ENCODE measurements around the gene CENPN.
A peak's percentile ranks its signal among the peaks of the same experiment; 100 is the strongest.

CENPN gene

DNA sequence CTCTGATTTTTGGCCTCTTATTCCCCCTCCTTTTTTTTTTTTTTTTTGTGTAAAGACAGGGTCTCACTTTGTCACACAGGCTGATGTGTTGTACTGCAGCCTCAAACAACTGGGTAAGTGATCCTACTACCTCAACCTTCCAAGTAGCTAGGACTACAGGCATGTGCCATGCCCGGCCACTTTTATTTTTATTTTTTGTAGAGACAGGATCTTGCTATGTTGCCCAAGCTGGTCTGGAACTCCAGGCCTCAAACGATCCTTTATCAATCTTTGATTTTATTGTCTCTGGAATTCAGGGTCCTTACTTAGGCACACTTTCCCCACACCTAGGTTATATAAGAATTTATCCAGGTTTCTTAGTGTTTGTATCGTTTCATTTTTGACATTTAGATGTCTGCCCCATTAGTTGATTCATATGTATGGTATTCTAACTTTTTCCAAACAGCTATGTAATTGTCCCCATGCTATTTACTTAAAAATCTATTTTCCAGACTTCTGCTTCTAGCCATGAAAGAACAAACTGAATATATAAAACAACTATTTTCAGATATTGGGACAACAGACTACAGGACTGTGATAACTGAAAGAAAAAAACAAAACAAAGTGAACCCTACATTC lies 14.2 kb upstream of the CENPN start:
- no peak for DNase-seq

DNA sequence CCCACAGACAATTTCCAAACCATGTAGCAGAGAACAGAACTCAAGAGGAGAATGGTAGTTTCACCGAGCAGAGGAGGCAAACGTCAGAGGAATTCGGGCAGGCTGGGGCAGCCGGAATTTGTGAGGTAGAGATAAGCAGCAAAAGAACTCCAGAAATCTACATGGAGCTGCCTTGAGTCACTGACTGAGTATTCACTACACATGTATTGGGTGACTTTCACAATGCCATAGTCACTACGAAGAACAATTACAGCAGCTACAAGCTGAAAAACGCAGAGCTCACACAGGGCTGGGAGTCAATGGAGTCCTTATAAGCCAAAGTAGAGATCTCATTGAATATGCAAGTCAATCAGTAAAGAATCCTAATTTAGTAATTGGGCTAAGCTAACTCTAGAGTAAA lies 13.7 kb upstream of the CENPN start:
- DNase-seq = no peak

DNA sequence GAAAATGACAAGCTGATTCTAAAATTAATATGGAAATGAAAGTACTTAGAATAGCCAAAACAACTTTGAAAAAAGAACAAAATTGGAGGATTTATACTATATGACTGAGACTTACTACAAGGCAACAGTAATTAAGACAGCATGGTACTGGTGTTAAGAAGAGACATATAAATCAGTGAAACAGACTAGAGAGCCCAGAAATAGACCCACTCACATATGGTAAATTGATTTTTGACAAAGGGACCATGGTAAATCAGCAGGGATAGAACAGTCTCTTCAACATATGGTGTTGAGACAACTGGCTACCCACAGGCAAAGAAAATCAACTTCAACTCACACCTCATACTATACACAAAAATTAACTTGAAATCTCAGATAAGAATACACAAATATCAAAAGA lies 13.2 kb upstream of the CENPN start:
- DNase-seq = no peak

DNA sequence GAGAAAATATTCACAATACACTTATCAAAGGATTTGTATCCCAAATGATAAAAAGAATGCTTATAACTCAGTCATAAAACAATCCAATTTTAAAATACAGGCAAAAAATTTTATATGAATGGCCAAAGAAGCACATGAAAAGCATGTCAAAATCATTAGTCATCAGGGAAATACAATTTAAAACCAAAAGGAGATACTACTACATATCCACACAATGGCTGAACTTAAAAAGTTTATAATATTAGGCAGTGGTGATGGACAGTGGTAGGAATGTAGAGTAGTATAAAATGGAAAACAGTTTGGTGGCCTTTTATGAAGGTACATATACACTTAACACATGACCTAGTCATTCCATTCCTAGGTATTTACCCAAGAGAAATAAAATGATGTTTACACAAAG lies 12.6 kb upstream of the CENPN start:
- no peak for DNase-seq

DNA sequence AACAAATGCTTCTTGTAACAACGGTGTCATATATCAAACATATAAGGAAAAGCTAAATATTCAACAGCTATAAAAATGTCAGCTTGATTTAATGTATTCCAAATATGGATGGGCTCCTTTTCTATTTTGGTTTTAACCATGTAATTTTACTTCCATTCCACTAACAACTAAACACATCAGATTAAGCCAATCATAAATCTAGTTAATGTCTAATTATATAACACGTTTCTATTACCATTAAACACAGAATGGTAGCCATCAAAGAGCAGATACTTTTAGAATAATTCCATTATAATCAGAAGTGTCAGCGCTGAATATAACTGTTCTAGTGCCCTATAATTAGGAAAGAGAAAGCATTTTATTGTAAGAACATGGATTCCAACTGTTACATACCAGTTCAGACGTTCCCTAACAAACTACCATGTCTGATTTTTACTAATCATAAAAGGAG lies 10.3 kb upstream of the CENPN start:
- no peak for DNase-seq

DNA sequence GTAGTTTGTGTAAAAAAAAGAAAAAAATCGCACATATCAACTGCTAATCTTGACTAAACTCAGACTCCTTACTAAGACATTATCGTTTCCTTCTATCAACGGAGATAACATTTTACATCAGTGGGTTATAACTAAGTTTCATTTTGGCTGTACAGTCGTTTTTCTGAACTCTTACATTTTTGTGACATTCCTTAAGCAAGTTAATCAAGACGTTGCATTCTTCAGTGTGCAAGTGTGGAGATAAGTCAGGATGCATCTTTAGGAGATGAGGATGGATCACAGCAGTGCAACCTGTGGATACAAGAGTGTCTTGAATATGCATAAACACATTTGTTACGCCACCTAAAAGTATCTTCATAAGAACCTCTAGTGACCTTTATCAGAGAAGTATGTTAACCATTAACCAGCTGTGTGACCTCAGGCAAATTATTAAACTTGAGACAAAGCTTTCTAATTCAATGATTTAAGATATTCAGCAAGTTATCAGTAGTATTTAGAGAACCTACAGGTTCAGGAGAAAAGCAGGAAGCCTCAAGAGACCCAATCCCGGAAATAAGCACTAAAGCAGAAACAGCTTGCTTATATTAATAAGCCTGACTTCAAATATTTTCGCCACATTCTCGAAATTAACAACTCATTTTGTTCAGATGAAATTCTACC lies 9.7 kb upstream of the CENPN start:
- DNase-seq = no peak

DNA sequence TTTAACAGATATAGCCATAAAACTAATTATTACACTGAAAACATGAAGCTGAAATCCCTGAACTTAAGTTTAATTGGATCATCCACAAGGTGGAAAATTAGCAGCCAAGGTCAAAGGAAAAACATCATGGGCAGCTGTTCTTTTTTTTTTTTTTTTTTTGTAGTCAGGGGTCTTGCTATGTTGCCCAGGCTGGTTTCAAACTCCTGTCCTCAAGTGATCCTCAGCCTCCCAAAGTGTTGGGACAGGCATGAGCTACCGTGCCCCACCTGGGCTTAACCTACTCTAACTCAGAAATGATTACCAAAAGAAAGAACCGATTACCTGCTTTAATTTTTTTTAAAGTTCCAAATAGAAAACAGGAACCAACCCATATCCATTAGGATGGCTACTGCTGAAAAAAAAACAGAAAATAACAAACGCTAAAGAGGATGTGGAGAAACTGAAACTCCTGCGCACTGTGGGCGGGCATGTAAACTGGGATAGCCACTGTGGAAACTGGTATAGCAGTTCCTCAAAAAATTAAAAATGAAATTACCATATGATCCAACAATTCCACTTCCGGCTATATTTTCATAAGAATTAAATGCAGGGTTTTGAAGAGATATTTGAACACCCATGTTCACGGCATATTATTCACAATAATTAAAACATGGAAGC lies 8.9 kb upstream of the CENPN start:
- DNase-seq = no peak

DNA sequence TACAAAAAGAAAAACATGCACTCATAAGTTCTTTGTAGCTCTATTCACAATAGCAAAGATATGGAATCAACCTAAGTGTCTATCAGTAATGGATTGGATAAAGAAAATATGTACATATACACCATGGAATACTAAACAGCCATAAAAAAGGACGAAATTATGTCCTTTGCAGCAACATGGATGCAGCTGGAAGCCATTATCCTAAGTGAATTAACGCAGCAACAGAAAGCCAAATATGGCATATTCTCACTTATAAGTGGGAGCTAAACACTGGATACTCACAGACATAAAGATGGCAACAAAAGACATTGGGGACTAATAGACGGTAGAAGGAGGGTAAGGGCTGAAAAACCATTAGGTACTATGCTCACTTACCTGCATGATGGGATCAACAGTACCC lies 6.1 kb upstream of the CENPN start:
- DNase-seq = no peak

DNA sequence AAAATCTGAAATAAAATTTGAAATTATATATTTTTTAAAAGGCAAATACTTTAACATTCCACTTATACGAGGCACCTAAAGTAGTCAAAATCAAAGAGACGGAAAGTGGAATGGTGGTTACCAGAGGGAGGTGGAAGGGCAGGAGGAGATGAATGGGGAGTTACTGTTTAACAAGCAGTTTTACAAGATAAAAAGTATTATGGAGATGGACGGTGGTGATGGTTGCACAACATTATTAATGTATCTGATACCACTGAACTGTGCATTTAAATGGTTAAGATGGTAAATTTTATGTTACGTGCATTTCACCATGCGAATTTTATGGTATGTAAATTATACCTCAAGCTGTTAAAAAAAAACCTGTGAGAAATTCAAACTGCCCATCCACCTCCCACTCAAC lies 5.7 kb upstream of the CENPN start:
- DNase-seq = no peak

DNA sequence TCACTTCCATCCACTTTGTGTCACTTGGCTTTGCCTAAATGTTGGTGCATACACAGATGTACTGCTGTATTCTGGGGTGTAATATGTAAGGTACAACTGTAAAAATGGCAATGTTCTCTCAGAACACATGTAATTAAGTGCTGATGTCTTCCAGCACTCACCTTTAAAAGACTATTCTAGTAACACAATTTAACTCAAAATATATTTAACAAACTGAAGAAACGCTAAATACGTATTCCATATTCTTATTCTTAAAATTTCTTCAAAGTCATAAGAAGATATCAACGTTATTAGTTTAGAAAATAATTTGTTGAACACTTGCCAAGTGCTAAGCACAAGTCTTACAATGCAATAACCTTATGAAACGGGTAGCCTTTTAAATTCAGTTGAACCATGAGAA lies 4.0 kb upstream of the CENPN start:
- DNase-seq = no peak

DNA sequence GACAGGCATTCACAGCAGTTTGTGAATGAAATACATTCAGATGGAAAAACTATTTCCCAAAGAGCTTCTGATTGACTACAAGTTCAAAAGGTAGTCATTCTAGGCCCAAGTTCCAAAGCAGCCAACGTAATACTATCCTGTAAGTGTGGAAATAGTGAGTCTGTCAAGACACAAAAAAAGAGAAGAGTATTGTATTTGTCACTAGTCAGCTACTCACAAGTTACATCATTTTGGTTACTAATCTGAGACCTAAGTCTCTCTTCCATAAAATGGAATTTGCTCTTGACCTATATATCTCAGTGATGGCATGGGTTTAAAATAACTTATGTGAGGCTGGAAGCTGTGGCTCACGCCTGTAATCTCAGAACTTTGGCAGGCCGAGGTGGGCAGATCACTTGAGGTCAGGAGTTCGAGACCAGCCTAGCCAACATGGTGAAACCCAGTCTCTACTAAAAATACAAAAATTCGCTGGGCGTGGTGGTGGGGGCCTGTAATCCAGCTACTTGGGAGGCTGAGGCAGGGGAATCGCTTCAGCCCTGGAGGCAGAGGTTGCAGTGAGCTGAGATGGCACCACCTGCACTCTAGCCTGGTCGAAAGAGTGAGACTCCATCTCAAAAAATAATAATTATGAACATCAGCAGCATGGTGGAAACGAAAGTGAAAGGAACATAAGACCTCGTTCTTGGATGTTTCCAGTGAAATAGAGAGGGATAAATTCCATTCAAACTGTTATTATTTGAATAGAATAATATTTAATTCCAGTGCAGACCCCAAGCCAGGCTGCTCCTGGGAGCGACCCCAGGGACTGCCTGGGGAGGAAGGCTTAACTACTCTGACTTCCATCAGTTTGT lies 3.2 kb upstream of the CENPN start:
- DNase-seq = peak; percentile 39

DNA sequence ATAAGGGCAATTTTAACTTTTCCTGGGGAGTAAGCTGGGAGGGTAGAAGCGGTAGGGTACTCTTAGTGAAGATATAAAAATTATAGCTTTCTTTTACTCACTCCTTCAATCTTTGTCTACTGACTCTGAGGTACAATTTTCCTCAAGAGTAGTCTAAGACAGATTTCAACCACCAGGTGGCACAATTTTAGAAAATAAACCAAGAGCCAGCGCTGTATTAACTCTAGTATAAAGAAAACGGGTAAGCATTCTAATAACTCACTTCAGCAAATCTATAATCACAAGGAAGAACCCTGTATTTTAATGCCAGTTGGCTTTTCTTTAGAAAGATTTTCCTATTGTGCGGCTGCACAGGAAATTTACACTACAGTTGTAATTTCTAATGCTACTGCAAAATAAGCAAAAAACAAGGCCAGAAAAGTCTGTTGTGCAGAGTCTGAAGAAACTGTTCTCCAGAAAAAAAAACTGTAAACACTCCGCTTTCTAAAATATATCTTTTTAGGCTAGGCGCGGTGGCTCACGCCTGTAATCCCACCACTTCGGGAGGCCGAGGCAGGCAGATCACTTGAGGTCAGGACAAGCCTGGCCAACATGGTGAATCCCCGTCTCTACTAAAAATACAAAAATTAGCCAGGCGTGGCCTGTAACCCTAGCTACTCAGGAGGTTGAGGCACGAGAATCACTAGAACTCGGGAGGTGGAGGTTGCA lies 2.2 kb upstream of the CENPN start:
- peak; percentile 12 for DNase-seq

DNA sequence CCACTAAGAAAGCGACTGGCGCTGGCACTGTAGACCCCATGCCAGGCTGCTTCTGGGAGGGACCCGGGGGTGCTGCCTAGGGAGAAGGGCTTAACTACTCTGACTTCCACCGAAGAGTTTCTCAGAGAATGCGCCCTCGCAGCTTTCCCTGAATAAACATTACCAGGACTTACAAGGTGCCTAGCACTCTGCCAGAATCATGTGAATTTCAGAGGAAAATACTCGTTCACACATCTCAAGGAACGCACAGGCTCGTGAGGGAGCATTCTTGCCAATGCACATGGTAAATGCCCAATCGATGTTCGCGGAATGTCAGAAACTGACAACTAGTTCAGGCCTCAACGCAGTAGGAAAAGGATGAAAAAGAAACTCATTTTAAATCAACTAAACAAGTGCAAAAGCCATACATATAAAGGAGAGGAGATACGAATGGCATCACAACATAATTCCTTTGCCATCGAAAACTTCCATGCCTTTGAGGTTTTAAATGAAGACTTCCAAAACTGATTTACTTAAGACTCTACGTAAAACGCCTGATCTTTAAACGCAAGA lies 1.3 kb upstream of the CENPN start:
- no peak for DNase-seq

DNA sequence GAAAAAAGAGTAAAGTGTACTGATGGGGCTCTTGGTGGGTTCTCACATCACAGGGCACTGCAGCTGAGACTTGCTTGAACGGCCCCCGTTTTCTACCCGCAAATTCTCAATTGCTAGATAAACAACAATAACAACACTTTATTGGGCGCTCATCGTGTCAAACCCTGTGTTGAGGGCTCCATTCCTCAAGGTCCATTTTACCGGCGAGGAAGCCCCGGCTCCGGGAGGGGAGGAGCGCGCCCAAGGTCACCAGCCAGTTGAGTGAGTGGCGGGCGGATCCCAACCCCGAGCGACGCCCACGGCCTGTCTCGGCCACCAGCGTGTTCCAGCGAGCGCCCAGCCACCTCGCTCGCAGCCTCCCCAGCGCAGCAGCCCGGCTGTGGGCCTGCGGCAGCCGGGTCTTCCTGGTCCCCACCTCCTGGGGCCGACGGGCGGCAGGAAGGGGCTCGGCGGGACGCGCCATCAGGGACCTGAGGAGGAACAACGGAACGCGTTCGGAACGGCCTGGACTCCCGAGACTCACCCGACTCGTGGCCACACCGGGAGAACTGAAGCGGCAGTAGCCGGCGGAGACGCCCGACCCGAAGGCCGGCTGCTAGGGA lies 702 bp upstream of the CENPN start:
- DNase-seq = peak; percentile 84

DNA sequence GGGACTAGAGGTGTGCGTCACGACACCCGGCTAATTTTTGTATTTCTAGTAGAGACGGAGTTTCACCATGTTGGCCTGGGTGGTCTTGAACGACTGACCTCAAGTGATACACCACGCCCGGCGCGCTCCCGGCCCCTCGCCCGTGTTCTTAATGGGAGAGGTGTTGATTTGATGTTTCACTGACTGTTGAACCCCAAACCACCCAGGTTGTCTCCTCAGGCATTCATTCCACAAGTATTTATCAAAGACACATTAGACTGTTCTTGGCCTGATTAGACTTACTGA lies 1.4 kb downstream of the CENPN start:
- DNase-seq = no peak

DNA sequence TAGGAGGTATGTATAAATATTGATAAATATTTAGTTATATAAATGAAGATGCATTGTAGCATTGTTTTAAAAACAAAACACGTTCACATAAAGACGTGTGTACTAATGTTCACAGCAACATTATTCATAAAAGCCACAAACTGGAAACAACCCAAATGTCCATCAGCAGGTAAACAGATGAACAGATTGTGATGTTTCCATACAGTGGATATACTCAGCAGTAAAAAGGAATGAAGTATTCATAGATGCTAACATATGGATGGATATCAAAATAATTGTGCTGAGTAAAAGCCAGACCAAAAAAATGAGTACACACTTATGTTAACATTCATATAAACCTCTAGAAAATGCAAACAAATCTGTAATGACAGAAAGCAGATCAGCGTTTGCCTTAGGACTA lies 6.0 kb downstream of the CENPN start:
- DNase-seq = no peak

DNA sequence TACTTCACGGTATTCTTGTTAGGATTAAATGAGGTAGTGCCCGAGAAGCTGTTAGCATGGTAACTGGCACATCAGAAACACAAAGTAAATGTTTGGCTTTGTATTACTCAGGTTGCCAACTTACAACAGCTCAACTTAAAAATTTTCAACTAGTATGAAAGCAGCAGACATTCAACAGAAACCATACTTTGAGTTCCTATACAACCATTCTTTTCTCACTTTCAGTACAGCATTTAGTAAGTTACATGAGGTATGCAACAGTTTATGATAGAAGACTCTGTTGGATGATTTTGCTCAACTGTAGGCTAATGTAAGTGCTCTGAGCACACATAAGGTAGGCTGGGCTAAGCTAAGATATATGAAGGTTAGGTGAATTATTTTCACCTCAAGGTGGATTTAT lies 7.7 kb downstream of the CENPN start:
- no peak for DNase-seq

DNA sequence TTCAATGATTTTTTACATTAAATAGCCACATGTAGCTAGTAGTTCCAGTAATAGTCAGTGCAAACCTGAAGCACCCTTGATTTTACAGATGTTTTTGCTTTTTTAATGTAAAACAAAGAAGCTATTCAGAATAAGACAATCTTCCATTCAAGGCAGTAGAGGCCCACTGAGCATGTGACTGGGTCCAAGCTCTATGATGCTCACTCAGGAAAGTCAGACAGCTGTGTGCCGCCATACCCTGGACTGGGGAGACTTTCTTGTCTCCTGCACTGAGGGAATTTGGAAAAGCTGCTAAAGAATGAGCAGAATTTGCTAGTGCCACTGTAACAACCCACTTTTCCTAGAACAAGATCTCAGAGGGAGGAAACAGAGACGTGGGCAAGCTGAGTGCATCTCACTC lies 11.5 kb downstream of the CENPN start:
- DNase-seq = no peak

DNA sequence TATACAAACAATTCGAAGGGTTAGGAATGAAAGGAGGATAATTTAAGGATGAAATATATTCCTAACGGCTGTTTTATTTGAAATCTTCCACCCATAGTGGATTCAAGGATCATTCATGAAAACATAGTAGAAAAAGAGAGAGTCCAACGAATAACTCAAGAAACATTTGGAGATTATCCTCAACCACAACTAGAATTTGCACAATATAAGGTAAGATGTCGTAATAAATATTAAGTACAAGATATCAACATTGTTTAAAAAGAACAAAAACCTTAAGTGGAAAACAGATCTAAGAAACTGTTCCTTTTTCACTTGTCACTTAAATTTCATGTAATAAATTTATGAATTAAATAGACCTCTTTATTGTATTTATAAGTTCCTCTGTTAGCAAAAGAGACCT lies 19.4 kb downstream of the CENPN start:
- no peak for DNase-seq

DNA sequence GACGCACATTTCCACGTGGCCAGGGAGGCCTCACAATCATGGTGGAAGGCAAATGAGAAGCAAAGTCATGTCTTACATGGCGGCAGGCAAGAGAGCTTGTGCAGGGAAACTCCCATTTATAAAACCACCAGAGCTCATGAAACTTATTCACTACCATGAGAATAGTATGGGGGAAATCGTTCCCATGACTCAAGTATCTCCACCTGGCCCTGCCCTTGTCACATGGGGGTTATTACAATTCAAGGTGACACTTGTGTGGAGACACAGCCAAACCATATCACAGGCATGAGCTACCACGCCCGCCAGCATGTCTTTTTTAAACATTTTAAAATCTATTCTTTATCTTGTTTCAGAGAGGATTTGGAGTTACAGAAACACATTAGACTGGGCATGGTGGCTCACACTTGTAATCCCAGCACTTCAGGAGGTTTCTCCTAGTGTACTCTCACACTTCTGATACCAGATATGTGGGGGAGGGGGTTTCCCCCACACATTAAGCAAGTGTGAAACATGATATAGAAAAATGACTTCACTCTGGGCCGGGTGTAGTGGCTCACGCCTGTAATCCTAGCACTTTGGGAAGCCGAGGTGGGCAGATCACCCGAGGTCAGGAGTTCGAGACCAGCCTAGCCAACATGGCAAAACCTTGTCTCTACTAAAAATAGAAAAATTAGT lies 23.1 kb downstream of the CENPN start:
- peak; percentile 40 for DNase-seq

DNA sequence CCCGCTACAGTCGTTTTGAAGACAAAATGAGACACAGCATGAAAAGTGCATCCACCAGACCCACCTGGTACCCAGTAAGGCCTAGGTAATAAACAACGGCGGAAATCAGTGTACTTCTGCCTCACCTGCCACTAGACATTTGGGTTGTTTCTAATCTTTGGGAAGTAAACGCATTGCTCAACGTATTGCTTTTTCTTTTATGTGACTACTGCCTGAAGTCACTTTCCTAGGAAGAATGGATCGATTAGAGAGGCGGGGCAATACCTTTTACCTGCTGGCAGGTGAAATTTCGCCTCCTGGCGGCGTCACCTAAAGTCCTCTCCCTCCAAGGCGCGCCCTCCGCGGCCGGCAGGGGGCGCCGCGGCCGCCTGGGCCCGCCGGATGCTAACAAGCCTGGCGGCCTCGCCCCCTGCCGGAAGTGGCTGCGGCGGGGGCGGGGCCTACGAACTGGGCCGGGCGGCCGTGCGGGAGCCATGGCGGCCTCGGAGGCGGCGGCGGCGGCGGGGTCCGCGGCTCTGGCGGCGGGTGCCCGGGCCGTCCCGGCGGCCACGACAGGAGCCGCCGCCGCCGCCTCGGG lies 28.5 kb downstream of the CENPN start, which contains the start of gene ATMIN:
ATMIN (plus strand) TSS at position 445 of the 577 bp plus-strand sequence; CDS start at position 474, 29 bp downstream.
- DNase-seq = peak; percentile 89
